HepG2 (cell line): ENCODE data around the gene ELP4. TPM values are rescaled to one million over a fixed set of nuclear protein-coding genes. Genes with fewer than 3 reads are reported as not detected.

Source experiments
- ATAC-seq: fragments of 200-7000 bp; cut with Tn5 transposase; 3 replicates; pipeline ENCODE4 v1.9.1; 2020; ENCODE audit warnings: mild to moderate bottlenecking, moderate library complexity
- BruUV-seq: library from RNA; stranded (reverse); fragments of 400-500 nt; replicated peaks from 2 replicates; lab custom pipeline; 2021; lab: Mats Ljungman, UMichigan
- CTCF ChIA-PET: fragments of 300-600 bp; formaldehyde crosslinking; extraction: SDS; loops from one replicate; lab custom pipeline; 2021; ENCODE audit warnings: low total read pairs, inconsistent platforms, low intra/inter-chr PET ratio; lab: Yijun Ruan, JAX
- POLR2A ChIA-PET: fragments of 350-600 bp; sonication (Branson Sonifier 250); formaldehyde crosslinking; loops from one replicate; lab custom pipeline; 2020; ENCODE audit warnings: antibody characterized with exemption, inconsistent platforms; lab: Yijun Ruan, JAX
- DNase-seq: peaks from one replicate; pipeline ENCODE4 v3.0.0-alpha.2; 2015; ENCODE audit warnings: low spot score
- FAIRE-seq: peaks from 3 replicates; lab custom pipeline; 2011; peaks lifted over from hg19 to GRCh38; lab: Jason Lieb, UNC
- H2AFZ ChIP-seq: one replicate; pipeline ENCODE4 v1.6.1; 2011; ENCODE audit warnings: low read length, inconsistent platforms
- H3K27ac ChIP-seq: fragments of 300-600 bp; 3 replicates; pipeline ENCODE4 v1.8.0; 2011; ENCODE audit warnings: mixed run types, mild to moderate bottlenecking, mixed read lengths, low read length, inconsistent platforms; ENCODE audit not compliant: insufficient read depth; ENCODE audit errors: extremely low read length
- H3K27me3 ChIP-seq, 2 experiments: fragments of 200-600 bp in 1 of 2; 2 replicates in 1 of 2; 3 replicates in 1 of 2; pipeline versions ENCODE4 v1.6.0 to v1.8.0; 2011; ENCODE audit warnings: low read length in 2 of 2, mild to moderate bottlenecking in 2 of 2, moderate library complexity in 2 of 2, inconsistent platforms in 1 of 2; ENCODE audit not compliant: insufficient read depth in 2 of 2, control insufficient read depth in 1 of 2
- H3K36me3 ChIP-seq, 2 experiments: fragments of 200-600 bp in 1 of 2; replicated peaks in 1 of 2; 2 replicates in 1 of 2; 3 replicates in 1 of 2; pipeline versions ENCODE4 v1.5.1 to v1.8.0; 2011; ENCODE audit warnings: low read length in 2 of 2, inconsistent platforms in 1 of 2; ENCODE audit not compliant: insufficient read depth in 2 of 2, control insufficient read depth in 1 of 2
- H3K4me1 ChIP-seq: 2 replicates; pipeline ENCODE4 v1.5.1; 2012; ENCODE audit warnings: low read length, inconsistent platforms; ENCODE audit not compliant: insufficient read depth
- H3K4me2 ChIP-seq: 2 replicates; pipeline ENCODE4 v1.6.0; 2011; ENCODE audit warnings: low read depth, low read length, inconsistent platforms
- H3K4me3 ChIP-seq, 3 experiments: fragments of 200-600 bp in 1 of 3; sonication (generic), shearing (Covaris generic) in 1 of 3; replicated peaks in 1 of 3; 2 replicates each; pipeline ENCODE4 v1.5.1; 2011 to 2016; ENCODE audit warnings: low read length in 3 of 3, inconsistent platforms in 2 of 3, low read depth in 2 of 3, mild to moderate bottlenecking in 2 of 3, control low read depth in 1 of 3, mixed read lengths in 1 of 3; ENCODE audit not compliant: insufficient read depth in 1 of 3
- H3K79me2 ChIP-seq: one replicate; pipeline ENCODE4 v1.6.1; 2011; ENCODE audit warnings: low read length, inconsistent platforms; ENCODE audit not compliant: insufficient read depth
- H3K9ac ChIP-seq: 2 replicates; pipeline ENCODE4 v1.6.0; 2011; ENCODE audit warnings: mild to moderate bottlenecking, low read depth, low read length, inconsistent platforms; ENCODE audit not compliant: insufficient read depth
- H3K9me3 ChIP-seq: 2 replicates; pipeline ENCODE4 v1.5.1; 2012; ENCODE audit warnings: mild to moderate bottlenecking, low read length
- H4K20me1 ChIP-seq: 2 replicates; pipeline ENCODE4 v1.6.0; 2011; ENCODE audit warnings: inconsistent platforms, mild to moderate bottlenecking, low read length, moderate library complexity; ENCODE audit not compliant: insufficient read depth
- ATF5 ChIP-seq: sonication (generic); formaldehyde crosslinking; IDR thresholded peaks from 2 replicates; pipeline ENCODE4 v1.4.0; 2020; ENCODE audit warnings: mild to moderate bottlenecking, low read depth, missing genetic modification reagents
- CCDC6 ChIP-seq: sonication (generic); formaldehyde crosslinking; IDR thresholded peaks from 2 replicates; pipeline ENCODE4 v1.8.1; 2022; ENCODE audit warnings: mild to moderate bottlenecking, missing genetic modification reagents, moderate library complexity
- CENPT ChIP-seq: sonication (generic); formaldehyde crosslinking; IDR thresholded peaks from 2 replicates; pipeline ENCODE4 v1.8.0; 2022; ENCODE audit warnings: low read depth, mild to moderate bottlenecking, moderate library complexity, missing genetic modification reagents
- FOSL1 ChIP-seq: sonication (generic); formaldehyde crosslinking; IDR thresholded peaks from 2 replicates; pipeline ENCODE4 v1.9.0; 2021; ENCODE audit warnings: missing genetic modification reagents, borderline replicate concordance
- HDAC2 ChIP-seq: sonication (generic); formaldehyde crosslinking; IDR thresholded peaks from 2 replicates; pipeline ENCODE4 v1.4.0; 2020; ENCODE audit warnings: missing genetic modification reagents
- MLXIP ChIP-seq: sonication (generic); formaldehyde crosslinking; IDR thresholded peaks from 2 replicates; pipeline ENCODE4 v1.9.0; 2021; ENCODE audit warnings: missing genetic modification reagents, borderline replicate concordance
- RNF2 ChIP-seq: fragments of 450-650 bp; conservative IDR thresholded peaks from 2 replicates; pipeline ENCODE4 v1.6.1; 2016; ENCODE audit warnings: low read depth
- SOX5 ChIP-seq: IDR thresholded peaks from 2 replicates; pipeline ENCODE4 v1.6.1; 2016; ENCODE audit warnings: borderline replicate concordance
- TFDP1 ChIP-seq: IDR thresholded peaks from 2 replicates; pipeline ENCODE4 v1.6.1; 2016; ENCODE audit warnings: missing compliant biosample characterization, missing genetic modification reagents, borderline replicate concordance
- ZBTB38 ChIP-seq: sonication (generic); formaldehyde crosslinking; IDR thresholded peaks from 2 replicates; pipeline ENCODE4 v1.5.1; 2020; ENCODE audit warnings: mild to moderate bottlenecking, missing genetic modification reagents
- ZFYVE20 ChIP-seq: sonication (generic); formaldehyde crosslinking; IDR thresholded peaks from 2 replicates; pipeline ENCODE4 v1.8.0; 2023; ENCODE audit warnings: low read depth, mild to moderate bottlenecking, moderate library complexity, missing genetic modification reagents, borderline replicate concordance
- ZMAT5 ChIP-seq: sonication (generic); formaldehyde crosslinking; IDR thresholded peaks from 2 replicates; pipeline ENCODE4 v1.5.0; 2020; ENCODE audit warnings: mild to moderate bottlenecking, low read depth, missing genetic modification reagents, borderline replicate concordance
- ZNF234 ChIP-seq: sonication (generic); formaldehyde crosslinking; conservative IDR thresholded peaks from 2 replicates; pipeline ENCODE4 v1.5.1; 2020; ENCODE audit warnings: mild to moderate bottlenecking, missing genetic modification reagents
- ZNF547 ChIP-seq: sonication (generic); formaldehyde crosslinking; IDR thresholded peaks from 2 replicates; pipeline ENCODE4 v1.5.1; 2020; ENCODE audit warnings: mild to moderate bottlenecking, missing genetic modification reagents
- ZNF562 ChIP-seq: sonication (generic); formaldehyde crosslinking; IDR thresholded peaks from 2 replicates; pipeline ENCODE4 v1.8.0; 2022; ENCODE audit warnings: missing genetic modification reagents, borderline replicate concordance
- ZNF660 ChIP-seq: sonication (generic); formaldehyde crosslinking; IDR thresholded peaks from 2 replicates; pipeline ENCODE4 v1.5.1; 2020; ENCODE audit warnings: mild to moderate bottlenecking, low read depth, missing genetic modification reagents, borderline replicate concordance
- ZNF883 ChIP-seq: sonication (generic); formaldehyde crosslinking; IDR thresholded peaks from 2 replicates; pipeline ENCODE4 v1.5.1; 2020; ENCODE audit warnings: mild to moderate bottlenecking, missing genetic modification reagents; ENCODE audit errors: not compliant biosample characterization
- ZSCAN9 ChIP-seq: IDR thresholded peaks from 2 replicates; pipeline ENCODE4 v1.6.1; 2016; ENCODE audit warnings: borderline replicate concordance
- ZZZ3 ChIP-seq: sonication (generic); formaldehyde crosslinking; IDR thresholded peaks from 2 replicates; pipeline ENCODE4 v1.4.0; 2020; ENCODE audit warnings: missing genetic modification reagents, mild to moderate bottlenecking, borderline replicate concordance
- WGBS: methylation state at CpG from one replicate; pipeline ENCODE4 v1.1.6; 2017; ENCODE audit warnings: low lambda C conversion rate; 5-methylcytosine and 5-hydroxymethylcytosine counted together
- in situ Hi-C: cut with HindIII; loops from 2 replicates; pipeline ENCODE4 v1.10.0; 2017; ENCODE audit warnings: low pct_unique_long_range_greater_than_20kb; ENCODE audit not compliant: extremely low pct_ligation_motif_present
- intact Hi-C: fragments of 100-400 bp; cut with micrococcal nuclease; formaldehyde crosslinking; loops from one replicate; pipeline ENCODE4 v1.10.0; 2022; ENCODE audit not compliant: unreplicated experiment
- polyA plus RNA-seq, 8 experiments: library from polyadenylated mRNA; depleted of rRNA in 3 of 8; stranded (reverse) in 7 of 8; unstranded in 1 of 8; fragments of >200 nt; fragmentation: Illumina TruSeq in 4 of 8; extraction: Trizol in 4 of 8; gene quantifications; 2 replicates each; pipeline versions ENCODE4 v1.2.1 to v1.2.3, GENCODE V29; 2011 to 2016; ENCODE audit warnings: low read depth in 4 of 8, missing spikeins in 1 of 8, mixed read lengths in 1 of 8; ENCODE audit not compliant: insufficient read depth in 1 of 8
- total RNA-seq, 5 experiments: library from RNA; depleted of rRNA; stranded (reverse); fragments of >200 nt; fragmentation: Illumina TruSeq; extraction: Trizol; gene quantifications; 2 replicates each; pipeline ENCODE4 v1.2.3, GENCODE V29; 2016; ENCODE audit warnings: low read depth in 1 of 5

The ELP4 gene
- total and polyA plus RNA-seq, 2 of the 13 experiments (the other 11 are each of a cell fraction or from before 2014, with no cell fraction given), result 12.8 to 19.1 TPM

- no peak for TF ChIP-seq ATF5 (CRISPR knock-in tag)
- no peak for TF ChIP-seq ZBTB38 (CRISPR knock-in tag)
- no peak for TF ChIP-seq FOSL1
- TF ChIP-seq ZNF562 (CRISPR knock-in tag), result no peak
- no peak for TF ChIP-seq ZFYVE20
- TF ChIP-seq ZNF883, result no peak
- no peak for TF ChIP-seq ZNF547 (CRISPR knock-in tag)
- TF ChIP-seq ZNF660 (CRISPR knock-in tag), result no peak
- TF ChIP-seq CENPT (CRISPR knock-in tag), result no peak
- no peak for TF ChIP-seq CCDC6
- no peak for TF ChIP-seq RNF2
- TF ChIP-seq, all 625 proteins: peak for 0
Observed at GRCh38 chr11:31767685-31768084, 258.1 kb downstream of the ELP4 start (continued).

- ChIA-PET POLR2A (no interaction called here), CTCF (no interaction called here)
- H3K79me2 ChIP-seq, result no peaks in the 10 kb centered on the region
- no peak overlapping the region for H2AFZ ChIP-seq
- H3K36me3 ChIP-seq, result no peaks in the 10 kb centered on the region
- intact Hi-C loops, result no loop called here
- no TSS peak for BruUV-seq
- H3K27me3 ChIP-seq, result no peaks in the 10 kb centered on the region
- H3K4me1 ChIP-seq, result no peaks in the 10 kb centered on the region
- DNase-seq (no peak), ATAC-seq (no peak), FAIRE-seq (no peak)
- H3K9me3 ChIP-seq, result no peaks in the 10 kb centered on the region
- no peaks in the 10 kb centered on the region for H4K20me1 ChIP-seq
- in situ Hi-C loops, result no loop called here
- H3K27ac ChIP-seq, result no peak overlapping the region
- no peak overlapping the region for H3K4me3 ChIP-seq
- H3K9ac ChIP-seq, result no peak overlapping the region
- no peak overlapping the region for H3K4me2 ChIP-seq
- WGBS, result 79% methylated on average over 9 of the region's 9 CpGs
- TF ChIP-seq SOX5 (CRISPR knock-in tag) (no peak), MLXIP (CRISPR knock-in tag) (no peak), HDAC2 (no peak), ZNF234 (no peak), ZMAT5 (no peak), ZZZ3 (CRISPR knock-in tag) (no peak), ZSCAN9 (no peak), TFDP1 (CRISPR knock-in tag) (no peak)
Observed at GRCh38 chr11:31768749-31769640, 259.4 kb downstream of the ELP4 start.
